Glutamatergic neuron (in vitro differentiated cells): ENCODE data around the gene PRKG2. TPM values are rescaled to one million over a fixed set of nuclear protein-coding genes. Genes with fewer than 3 reads are reported as not detected.

ENCODE experiments used
- DNase-seq: peaks from one replicate; pipeline ENCODE4 v3.0.0; 2022
- H3K27ac Mint-ChIP-seq: one replicate; pipeline ENCODE4 v1.8.0; 2020; ENCODE audit warnings: mild to moderate bottlenecking, mixed read lengths, inconsistent platforms; ENCODE audit not compliant: unreplicated experiment
- H3K27me3 Mint-ChIP-seq: one replicate; pipeline ENCODE4 v1.8.0; 2020; ENCODE audit warnings: mild to moderate bottlenecking, moderate library complexity, mixed read lengths, inconsistent platforms; ENCODE audit not compliant: unreplicated experiment
- H3K36me3 Mint-ChIP-seq: one replicate; pipeline ENCODE4 v1.8.0; 2020; ENCODE audit warnings: mild to moderate bottlenecking, mixed read lengths, inconsistent platforms; ENCODE audit not compliant: unreplicated experiment
- H3K4me1 Mint-ChIP-seq: one replicate; pipeline ENCODE4 v1.8.0; 2020; ENCODE audit warnings: mild to moderate bottlenecking, low read depth, mixed read lengths, inconsistent platforms; ENCODE audit not compliant: unreplicated experiment
- H3K4me3 Mint-ChIP-seq: one replicate; pipeline ENCODE4 v1.8.0; 2020; ENCODE audit warnings: mild to moderate bottlenecking, mixed read lengths, inconsistent platforms; ENCODE audit not compliant: unreplicated experiment
- H3K9me3 Mint-ChIP-seq: one replicate; pipeline ENCODE4 v1.8.0; 2020; ENCODE audit warnings: mild to moderate bottlenecking, moderate library complexity, mixed read lengths, inconsistent platforms; ENCODE audit not compliant: unreplicated experiment
- CTCF ChIP-seq: fragments of 200-600 bp; sonication (generic); IDR thresholded peaks from one replicate; pipeline ENCODE4 v1.5.0; 2021; ENCODE audit not compliant: partially characterized antibody, unreplicated experiment
- total RNA-seq: library from RNA; stranded (reverse); fragmentation: NEBNext Ultra II Directional; extraction: Animal tissue kit (Norgen Biotek cat#: 25700); gene quantifications from one replicate; pipeline ENCODE4 v1.2.1, GENCODE V29; 2021; ENCODE audit not compliant: unreplicated experiment

The PRKG2 gene
- total RNA-seq, 1 donor from 2014 or later, result 29.7 TPM

- TF ChIP-seq CTCF, result no peak
- H3K27me3 Mint-ChIP-seq, result no peaks in the 10 kb centered on the region
- H3K4me1 Mint-ChIP-seq, result no peaks in the 10 kb centered on the region
- peaks cover 14% of the 10 kb centered on the region for H3K36me3 Mint-ChIP-seq
- no peaks in the 10 kb centered on the region for H3K9me3 Mint-ChIP-seq
- no peak overlapping the region for H3K4me3 Mint-ChIP-seq
- H3K27ac Mint-ChIP-seq, result no peak overlapping the region
- no peak for DNase-seq
These were observed 121.2 kb downstream of the PRKG2 start for GRCh38 chr4:81093720-81094401.

- no peak overlapping the region for H3K27ac Mint-ChIP-seq
- no peak for DNase-seq
- H3K9me3 Mint-ChIP-seq, result peaks cover 2% of the 10 kb centered on the region
- H3K4me1 Mint-ChIP-seq, result no peaks in the 10 kb centered on the region
- no peak overlapping the region for H3K4me3 Mint-ChIP-seq
- H3K36me3 Mint-ChIP-seq, result peaks cover 7% of the 10 kb centered on the region
- H3K27me3 Mint-ChIP-seq, result no peaks in the 10 kb centered on the region
- TF ChIP-seq CTCF, result no peak
These were observed 129.0 kb downstream of the PRKG2 start for GRCh38 chr4:81085979-81086378.

GRCh38 chr4:81085291-81085690 lies 129.7 kb downstream of the PRKG2 start:
- H3K4me1 Mint-ChIP-seq, result no peaks in the 10 kb centered on the region
- peaks cover 3% of the 10 kb centered on the region for H3K27me3 Mint-ChIP-seq

GRCh38 chr4:81084634-81085033 lies 130.4 kb downstream of the PRKG2 start:
- no peak overlapping the region for H3K27ac Mint-ChIP-seq
- H3K9me3 Mint-ChIP-seq, result peaks cover 8% of the 10 kb centered on the region
- H3K4me3 Mint-ChIP-seq, result no peak overlapping the region
- peaks cover 3% of the 10 kb centered on the region for H3K27me3 Mint-ChIP-seq
- H3K36me3 Mint-ChIP-seq, result peaks cover 19% of the 10 kb centered on the region
- DNase-seq, result no peak
- TF ChIP-seq CTCF, result no peak
- no peaks in the 10 kb centered on the region for H3K4me1 Mint-ChIP-seq

More at GRCh38 chr4:81085291-81085690, 129.7 kb downstream of the PRKG2 start:
- peaks cover 12% of the 10 kb centered on the region for H3K36me3 Mint-ChIP-seq
- H3K4me3 Mint-ChIP-seq, result no peak overlapping the region
- DNase-seq, result no peak
- H3K9me3 Mint-ChIP-seq, result peaks cover 8% of the 10 kb centered on the region
- no peak overlapping the region for H3K27ac Mint-ChIP-seq
- no peak for TF ChIP-seq CTCF

- H3K4me1 Mint-ChIP-seq, result no peaks in the 10 kb centered on the region
- no peak overlapping the region for H3K4me3 Mint-ChIP-seq
- H3K27ac Mint-ChIP-seq, result no peak overlapping the region
- H3K9me3 Mint-ChIP-seq, result peaks cover 8% of the 10 kb centered on the region
- no peak for TF ChIP-seq CTCF
- DNase-seq, result no peak
- H3K27me3 Mint-ChIP-seq, result peaks cover 3% of the 10 kb centered on the region
- H3K36me3 Mint-ChIP-seq, result peaks cover 19% of the 10 kb centered on the region
These were observed 131.0 kb downstream of the PRKG2 start for GRCh38 chr4:81084029-81084428.
